Nephron (organoid): ENCODE results near the gene ASTN2.

ENCODE experiments used
- H3K27ac Mint-ChIP-seq, 3 experiments: 2 replicates each; pipeline ENCODE4 v1.8.0; 2020; ENCODE audit warnings: mixed read lengths in 3 of 3, mild to moderate bottlenecking in 2 of 3, moderate library complexity in 1 of 3
- H3K27me3 Mint-ChIP-seq: 2 replicates; pipeline ENCODE4 v1.8.0; 2021; ENCODE audit warnings: low read depth, mild to moderate bottlenecking, moderate library complexity, mixed read lengths
- H3K36me3 Mint-ChIP-seq: 2 replicates; pipeline ENCODE4 v1.8.0; 2020; ENCODE audit warnings: low read depth, mixed read lengths
- H3K4me1 Mint-ChIP-seq: 2 replicates; pipeline ENCODE4 v1.8.0; 2020; ENCODE audit warnings: mixed read lengths
- H3K4me3 Mint-ChIP-seq, 3 experiments: 2 replicates each; pipeline ENCODE4 v1.8.0; 2020; ENCODE audit warnings: mild to moderate bottlenecking in 3 of 3, mixed read lengths in 3 of 3, moderate library complexity in 2 of 3
- H3K9me3 Mint-ChIP-seq: 2 replicates; pipeline ENCODE4 v1.8.0; 2020; ENCODE audit warnings: mixed read lengths
- TF ChIP-seq, protein P1 (sequence below), 3 experiments: fragments of 200-600 bp; sonication (generic); IDR thresholded peaks; one replicate each; pipeline ENCODE4 v1.5.0; 2021; ENCODE audit warnings: antibody characterized with exemption in 3 of 3; ENCODE audit not compliant: unreplicated experiment in 3 of 3

The ASTN2 gene

DNA sequence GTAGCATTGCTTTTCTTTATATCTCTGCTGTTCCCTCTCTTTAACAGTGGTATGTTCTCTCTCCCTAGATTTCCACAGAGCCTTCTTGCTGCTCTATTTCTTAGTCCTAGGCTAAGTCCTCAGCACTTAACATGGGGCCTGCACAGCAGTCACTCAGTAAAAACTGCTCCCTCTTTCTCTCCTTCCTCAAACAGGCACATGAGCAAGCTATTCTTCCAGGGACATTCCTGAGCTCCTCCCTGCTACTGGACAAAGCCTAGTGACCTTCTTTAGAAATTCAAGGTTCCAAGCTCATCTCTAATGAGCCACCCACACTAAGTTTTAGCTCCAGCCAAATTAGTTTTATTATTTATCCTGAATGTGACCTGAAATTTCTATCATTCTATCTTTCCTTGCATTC lies 688.3 kb downstream of the ASTN2 start:
- no peak overlapping the region for H3K27ac Mint-ChIP-seq
- TF ChIP-seq, protein P1, sequence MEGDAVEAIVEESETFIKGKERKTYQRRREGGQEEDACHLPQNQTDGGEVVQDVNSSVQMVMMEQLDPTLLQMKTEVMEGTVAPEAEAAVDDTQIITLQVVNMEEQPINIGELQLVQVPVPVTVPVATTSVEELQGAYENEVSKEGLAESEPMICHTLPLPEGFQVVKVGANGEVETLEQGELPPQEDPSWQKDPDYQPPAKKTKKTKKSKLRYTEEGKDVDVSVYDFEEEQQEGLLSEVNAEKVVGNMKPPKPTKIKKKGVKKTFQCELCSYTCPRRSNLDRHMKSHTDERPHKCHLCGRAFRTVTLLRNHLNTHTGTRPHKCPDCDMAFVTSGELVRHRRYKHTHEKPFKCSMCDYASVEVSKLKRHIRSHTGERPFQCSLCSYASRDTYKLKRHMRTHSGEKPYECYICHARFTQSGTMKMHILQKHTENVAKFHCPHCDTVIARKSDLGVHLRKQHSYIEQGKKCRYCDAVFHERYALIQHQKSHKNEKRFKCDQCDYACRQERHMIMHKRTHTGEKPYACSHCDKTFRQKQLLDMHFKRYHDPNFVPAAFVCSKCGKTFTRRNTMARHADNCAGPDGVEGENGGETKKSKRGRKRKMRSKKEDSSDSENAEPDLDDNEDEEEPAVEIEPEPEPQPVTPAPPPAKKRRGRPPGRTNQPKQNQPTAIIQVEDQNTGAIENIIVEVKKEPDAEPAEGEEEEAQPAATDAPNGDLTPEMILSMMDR (IDR thresholded peaks at IDR 0.05; ENCODE audit: unreplicated experiment in 3 of 3): no peak
- no peaks in the 10 kb centered on the region for H3K9me3 Mint-ChIP-seq
- H3K36me3 Mint-ChIP-seq: no peaks in the 10 kb centered on the region
- no peak overlapping the region for H3K4me3 Mint-ChIP-seq
- peaks cover 4% of the 10 kb centered on the region for H3K27me3 Mint-ChIP-seq
- no peaks in the 10 kb centered on the region for H3K4me1 Mint-ChIP-seq

DNA sequence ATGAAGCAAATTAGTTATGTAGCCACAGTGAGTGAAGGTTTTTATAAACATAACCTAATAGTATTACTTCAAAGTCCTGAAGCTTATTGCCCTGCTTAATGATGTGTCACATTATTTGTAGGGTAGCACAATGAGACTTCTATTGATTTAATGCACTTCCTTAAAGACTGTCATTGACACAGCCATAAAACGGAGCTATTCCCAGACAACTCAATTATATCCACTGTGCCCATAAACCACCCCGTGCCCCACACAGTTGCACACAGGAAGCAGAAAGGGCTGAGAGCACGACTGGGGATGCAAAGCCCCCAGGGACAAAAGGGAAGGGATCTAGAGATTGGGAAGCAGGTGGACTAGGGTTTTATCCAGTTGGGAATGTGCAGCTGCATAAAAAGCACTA lies 690.7 kb downstream of the ASTN2 start:
- H3K4me1 Mint-ChIP-seq: no peaks in the 10 kb centered on the region
- no peaks in the 10 kb centered on the region for H3K36me3 Mint-ChIP-seq
- no peaks in the 10 kb centered on the region for H3K9me3 Mint-ChIP-seq
- no peak overlapping the region for H3K27ac Mint-ChIP-seq
- H3K27me3 Mint-ChIP-seq: peaks cover 4% of the 10 kb centered on the region
- no peak overlapping the region for H3K4me3 Mint-ChIP-seq
- TF ChIP-seq, protein P1 (IDR thresholded peaks at IDR 0.05; ENCODE audit: unreplicated experiment in 3 of 3): no peak

DNA sequence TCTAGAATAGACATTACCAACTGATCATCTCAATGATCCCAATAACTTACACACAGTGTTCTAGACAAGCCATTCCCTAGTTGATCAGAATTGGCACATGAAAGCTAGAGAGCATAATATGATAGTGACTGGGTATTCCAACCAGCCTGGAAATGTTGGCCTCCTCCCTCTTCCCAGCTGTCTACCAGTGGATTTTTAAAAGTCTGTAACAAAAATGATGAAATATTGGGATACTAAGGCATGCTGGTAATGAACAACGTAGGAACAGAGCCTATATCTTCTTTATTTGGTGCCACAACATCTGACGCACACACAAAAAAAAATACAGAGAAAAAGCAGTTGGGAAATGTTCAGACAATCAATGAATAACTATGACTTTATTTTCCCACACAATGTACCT lies 692.9 kb downstream of the ASTN2 start:
- Mint-ChIP-seq H3K9me3 (no peaks in the 10 kb centered on the region), H3K36me3 (no peaks in the 10 kb centered on the region), H3K27me3 (peaks cover 4% of the 10 kb centered on the region), H3K4me3 (no peak overlapping the region), H3K27ac (no peak overlapping the region), H3K4me1 (no peaks in the 10 kb centered on the region)
- TF ChIP-seq, protein P1 (IDR thresholded peaks at IDR 0.05; ENCODE audit: unreplicated experiment in 3 of 3): no peak

DNA sequence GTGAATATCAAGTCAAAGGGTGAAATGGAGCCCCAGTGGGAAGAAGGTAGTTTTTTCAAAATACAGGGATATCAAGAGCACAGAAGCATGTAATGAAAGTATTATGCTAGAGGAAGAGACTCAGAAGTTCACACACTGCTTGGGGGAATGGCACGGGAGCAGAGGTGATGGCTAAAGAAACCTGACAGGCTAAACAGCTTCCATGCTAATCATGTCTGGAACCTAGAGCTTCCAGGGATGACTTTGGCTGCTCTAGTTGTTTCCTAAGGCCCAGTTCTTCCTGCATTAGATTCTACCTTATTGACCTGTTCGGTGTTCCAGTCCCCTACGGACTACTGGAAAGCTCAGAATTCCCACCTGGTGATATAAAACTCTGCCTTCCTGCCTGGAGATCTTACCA lies 693.4 kb downstream of the ASTN2 start:
- no peaks in the 10 kb centered on the region for H3K36me3 Mint-ChIP-seq
- H3K4me3 Mint-ChIP-seq: no peak overlapping the region
- H3K4me1 Mint-ChIP-seq: no peaks in the 10 kb centered on the region
- no peaks in the 10 kb centered on the region for H3K9me3 Mint-ChIP-seq
- no peak overlapping the region for H3K27ac Mint-ChIP-seq
- TF ChIP-seq, protein P1 (IDR thresholded peaks at IDR 0.05; ENCODE audit: unreplicated experiment in 3 of 3): no peak
- peaks cover 4% of the 10 kb centered on the region for H3K27me3 Mint-ChIP-seq

DNA sequence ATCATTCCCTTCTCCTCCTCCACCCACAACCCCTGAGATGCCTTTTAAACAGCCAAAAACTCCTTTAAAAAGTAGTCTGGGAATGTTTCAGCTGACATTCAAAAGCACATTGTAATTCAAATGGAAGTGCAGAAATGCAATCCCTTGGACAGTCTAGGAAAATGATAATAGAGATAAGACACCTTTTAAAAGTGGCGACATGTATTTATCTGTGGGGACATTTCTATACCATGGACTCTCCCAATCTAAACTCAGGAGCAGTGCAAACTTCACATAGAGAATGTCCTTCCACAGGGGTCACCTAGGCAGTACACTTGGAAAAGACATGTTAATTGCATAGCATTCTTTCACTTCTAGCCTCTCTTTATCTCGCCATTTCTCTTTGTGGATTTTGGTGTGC lies 694.7 kb downstream of the ASTN2 start:
- TF ChIP-seq, protein P1 (IDR thresholded peaks at IDR 0.05; ENCODE audit: unreplicated experiment in 3 of 3): no peak
- H3K27ac Mint-ChIP-seq: no peak overlapping the region
- no peaks in the 10 kb centered on the region for H3K9me3 Mint-ChIP-seq
- no peaks in the 10 kb centered on the region for H3K4me1 Mint-ChIP-seq
- H3K4me3 Mint-ChIP-seq: no peak overlapping the region
- peaks cover 4% of the 10 kb centered on the region for H3K27me3 Mint-ChIP-seq
- no peaks in the 10 kb centered on the region for H3K36me3 Mint-ChIP-seq

DNA sequence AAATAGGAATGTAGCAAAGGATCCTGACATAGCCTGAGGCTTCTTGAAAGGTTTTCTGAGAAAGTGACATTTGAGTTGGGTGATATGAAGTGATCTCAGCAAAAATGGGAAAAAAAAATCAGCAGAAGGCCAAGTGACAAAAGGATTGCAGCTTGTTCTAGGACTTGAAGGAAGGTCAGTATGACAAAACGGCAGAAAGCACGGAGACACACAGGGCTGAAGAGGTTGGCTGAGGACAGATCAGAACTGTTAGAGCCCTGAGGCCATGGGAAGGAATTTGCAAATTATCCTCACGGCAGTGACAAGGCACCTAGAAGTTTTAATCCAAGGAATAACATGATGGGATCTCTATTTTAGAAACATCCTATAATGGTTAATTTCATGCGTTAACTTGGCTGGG lies 696.7 kb downstream of the ASTN2 start:
- Mint-ChIP-seq H3K27me3 (no peaks in the 10 kb centered on the region), H3K4me3 (no peak overlapping the region), H3K27ac (no peak overlapping the region), H3K4me1 (no peaks in the 10 kb centered on the region), H3K36me3 (no peaks in the 10 kb centered on the region), H3K9me3 (no peaks in the 10 kb centered on the region)
- TF ChIP-seq, protein P1 (IDR thresholded peaks at IDR 0.05; ENCODE audit: unreplicated experiment in 3 of 3): no peak
